HuH-7.5 (cell line): ENCODE results near the gene GLB1L.
A peak's percentile ranks its signal among the peaks of the same experiment; 100 is the strongest.

Experiments used
- DNase-seq: peaks from one replicate; pipeline ENCODE4 v3.0.0; 2011; ENCODE audit warnings: low spot score

Gene GLB1L

GRCh38 chr2:219252900-219253752, 7.9 kb upstream of the GLB1L start, which contains the start of gene TUBA4B:
Gene TUBA4B, plus strand, starts transcription at chr2:219253243. Its CDS starts 165 bp downstream, at chr2:219253408.
- DNase-seq = no peak

DNA sequence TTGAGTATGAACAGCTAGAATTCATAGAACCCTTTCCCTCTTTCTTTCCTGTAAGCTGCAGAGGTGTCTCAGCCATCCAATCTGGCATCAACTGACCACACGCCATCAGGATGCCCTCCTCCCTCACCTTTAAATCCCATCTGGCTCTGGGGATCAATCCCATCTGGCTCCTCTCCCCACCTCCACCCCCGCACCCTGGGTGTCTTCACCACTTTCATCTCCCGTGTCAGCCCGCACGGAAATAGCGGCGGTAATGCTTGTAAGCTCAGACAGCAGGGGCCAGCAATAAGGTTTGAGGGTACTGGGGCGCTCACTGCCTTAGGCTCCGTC, 7.3 kb upstream of the GLB1L start:
- DNase-seq = no peak

GRCh38 chr2:219252084-219252483, 6.8 kb upstream of the GLB1L start:
- no peak for DNase-seq

DNA sequence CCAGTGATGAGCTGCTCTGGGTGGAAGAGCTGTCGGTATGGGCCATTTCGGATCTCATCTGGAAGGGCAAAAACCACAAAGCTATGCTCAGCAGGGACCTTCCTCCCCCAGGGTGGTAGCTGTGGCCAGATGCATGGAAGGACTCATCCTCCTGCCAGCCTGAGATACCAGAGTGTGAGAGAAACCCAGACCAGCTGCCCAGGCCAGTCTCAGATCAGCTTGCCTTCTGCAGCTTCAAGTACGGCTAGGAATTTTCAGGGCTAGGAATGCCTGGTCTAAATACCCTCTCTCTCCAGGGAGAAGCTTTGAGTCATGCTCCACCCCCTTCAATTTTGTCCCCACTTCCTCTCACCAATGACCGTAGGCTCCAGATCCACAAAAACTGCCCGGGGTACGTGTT, 6.4 kb upstream of the GLB1L start:
- DNase-seq = no peak

- DNase-seq = no peak
Observed at GRCh38 chr2:219250049-219250781, 5.0 kb upstream of the GLB1L start.

DNA sequence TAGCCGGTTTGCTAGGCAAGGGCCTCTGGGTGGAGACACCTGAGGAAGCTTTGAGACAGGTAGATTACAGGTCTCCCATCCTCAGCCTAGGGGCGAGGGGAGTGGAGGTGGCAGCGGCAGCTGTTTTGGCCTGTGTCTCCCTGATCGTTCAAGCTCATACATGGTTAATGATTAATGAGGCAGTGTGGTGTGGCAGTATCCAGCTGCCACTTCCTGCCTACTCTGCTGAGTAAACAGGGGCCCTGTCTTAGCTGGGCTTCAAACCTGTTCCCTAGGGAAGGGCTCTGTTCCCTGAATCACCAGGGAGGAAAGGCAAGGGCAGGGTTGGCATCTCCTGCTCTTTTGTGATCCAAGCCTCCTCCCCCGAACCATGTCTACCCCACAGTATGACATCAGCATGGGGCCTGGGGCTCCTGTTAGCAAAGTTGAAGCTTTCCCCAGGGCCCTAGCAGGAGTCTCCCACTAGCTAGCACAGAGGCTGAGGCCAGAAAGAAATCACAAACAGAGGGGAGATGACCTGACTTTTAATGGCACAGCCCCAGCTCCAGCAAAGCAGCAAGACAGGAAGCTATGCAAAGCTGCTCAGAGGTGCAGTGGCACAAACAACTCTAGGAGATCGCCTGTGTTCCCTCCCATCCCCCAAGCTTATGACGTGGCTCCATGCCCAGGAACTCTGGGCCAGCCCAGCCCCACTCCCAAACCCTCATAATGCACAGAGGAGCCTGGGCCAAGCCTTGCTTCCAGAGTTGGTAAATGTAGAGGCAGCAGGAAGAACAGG, 4.1 kb upstream of the GLB1L start:
- peak; percentile 76 for DNase-seq

- no peak for DNase-seq
Observed at GRCh38 chr2:219248845-219249202, 3.6 kb upstream of the GLB1L start.

DNA sequence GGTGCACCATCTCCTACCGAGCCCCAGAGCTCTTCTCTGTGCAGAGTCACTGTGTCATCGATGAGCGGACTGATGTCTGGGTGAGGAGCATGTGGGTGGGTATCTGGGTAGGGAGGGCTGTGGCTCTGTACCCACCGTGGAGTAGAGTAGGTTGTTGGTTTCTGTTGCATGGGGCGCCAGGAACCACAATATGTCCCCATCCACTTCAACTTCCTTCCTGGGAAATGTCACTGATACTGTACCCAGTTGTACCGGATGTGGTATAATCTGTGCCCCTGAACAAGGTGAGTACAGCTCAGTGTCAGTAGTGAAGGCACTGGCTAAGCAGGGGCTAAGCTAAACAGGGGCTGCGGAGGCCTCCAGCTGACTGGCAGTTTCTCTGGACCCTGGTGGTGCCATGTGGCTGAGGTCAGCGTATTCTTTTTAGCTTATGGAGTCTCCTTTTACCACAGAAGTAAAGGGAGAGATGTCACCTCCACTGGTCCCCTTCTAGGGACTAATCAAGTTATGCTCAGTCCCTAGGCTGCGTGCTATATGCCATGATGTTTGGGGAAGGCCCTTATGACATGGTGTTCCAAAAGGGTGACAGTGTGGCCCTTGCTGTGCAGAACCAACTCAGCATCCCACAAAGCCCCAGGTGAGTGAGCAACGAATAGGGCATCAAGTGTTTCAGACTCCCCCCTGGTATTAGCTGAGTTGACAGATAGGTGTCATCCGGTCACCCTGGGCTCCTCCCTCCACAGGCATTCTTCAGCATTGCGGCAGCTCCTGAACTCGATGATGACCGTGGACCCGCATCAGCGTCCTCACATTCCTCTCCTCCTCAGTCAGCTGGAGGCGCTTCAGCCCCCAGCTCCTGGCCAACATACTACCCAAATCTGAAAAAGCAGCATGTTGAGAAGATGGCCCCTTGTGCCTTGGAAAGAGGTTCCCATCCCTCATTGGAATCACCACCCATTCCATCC, 2.7 kb upstream of the GLB1L start:
- DNase-seq = no peak

GRCh38 chr2:219246559-219246958, 1.3 kb upstream of the GLB1L start:
- no peak for DNase-seq

- DNase-seq = no peak
Observed at GRCh38 chr2:219245899-219246230, 621 bp upstream of the GLB1L start.

GRCh38 chr2:219244789-219245147, 476 bp downstream of the GLB1L start:
- no peak for DNase-seq

DNA sequence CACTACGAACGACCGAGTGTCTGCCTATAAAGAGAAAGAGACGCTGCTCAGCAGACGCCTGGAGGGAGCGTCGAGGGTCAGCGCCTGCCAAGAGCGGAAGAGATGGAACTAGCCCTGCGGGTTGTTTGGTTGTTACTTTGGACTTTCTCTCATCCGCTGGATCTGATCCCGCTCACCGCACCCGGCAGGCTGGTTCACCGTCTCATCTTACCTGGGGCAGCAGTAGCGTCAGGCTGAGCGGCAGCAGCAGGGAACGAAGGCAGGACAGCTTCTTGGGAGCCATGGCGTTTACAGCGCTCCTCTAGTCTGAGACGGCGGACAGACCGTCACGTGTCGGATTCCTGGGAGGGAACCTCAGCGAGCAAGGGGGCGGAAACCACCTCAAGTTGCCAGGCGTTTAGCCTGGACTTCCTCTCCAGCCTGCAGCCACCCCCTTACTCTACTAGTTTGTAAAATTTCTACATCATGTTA, 1.9 kb downstream of the GLB1L start:
- DNase-seq = no peak

DNA sequence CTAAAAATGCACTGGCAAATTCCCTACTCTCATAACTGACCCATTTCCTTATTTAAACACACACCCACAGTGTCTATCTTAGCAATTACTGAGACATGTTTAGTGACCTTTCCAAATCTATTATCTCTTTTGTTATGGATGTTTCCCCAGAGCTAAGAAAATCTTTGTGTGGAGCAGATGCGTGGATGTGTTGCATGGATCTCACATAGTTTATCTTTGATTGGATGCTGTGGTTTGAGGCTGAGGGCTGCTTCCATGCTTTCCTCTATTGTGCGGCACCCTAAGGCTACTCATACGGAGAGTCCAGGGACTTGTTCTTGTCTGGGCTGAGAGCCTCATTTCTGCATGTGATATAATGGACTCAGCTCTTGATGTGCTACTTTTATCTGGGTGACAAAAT, 10.9 kb downstream of the GLB1L start:
- no peak for DNase-seq

DNA sequence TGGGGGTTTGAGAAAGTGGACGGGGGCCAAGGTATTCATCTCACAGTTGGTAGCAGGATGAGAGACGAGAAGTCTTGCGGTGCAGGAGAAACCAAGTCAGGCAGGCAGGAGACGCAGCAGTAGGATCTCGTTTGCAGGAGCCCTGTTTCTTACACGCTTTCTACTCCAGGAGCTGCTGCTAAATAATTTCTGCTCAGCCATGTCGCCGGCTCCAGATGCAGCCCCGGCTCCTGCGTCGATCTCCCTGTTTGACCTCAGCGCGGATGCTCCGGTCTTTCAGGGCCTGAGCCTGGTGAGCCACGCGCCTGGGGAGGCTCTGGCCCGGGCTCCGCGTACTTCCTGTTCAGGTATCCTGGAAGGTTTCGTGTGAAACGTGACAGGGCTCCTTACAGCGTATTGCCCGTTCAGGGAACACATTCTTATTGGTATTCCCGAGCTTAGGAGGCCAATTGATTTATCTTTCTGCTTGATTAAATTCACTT, 15.1 kb downstream of the GLB1L start:
- DNase-seq = peak; percentile 59

DNA sequence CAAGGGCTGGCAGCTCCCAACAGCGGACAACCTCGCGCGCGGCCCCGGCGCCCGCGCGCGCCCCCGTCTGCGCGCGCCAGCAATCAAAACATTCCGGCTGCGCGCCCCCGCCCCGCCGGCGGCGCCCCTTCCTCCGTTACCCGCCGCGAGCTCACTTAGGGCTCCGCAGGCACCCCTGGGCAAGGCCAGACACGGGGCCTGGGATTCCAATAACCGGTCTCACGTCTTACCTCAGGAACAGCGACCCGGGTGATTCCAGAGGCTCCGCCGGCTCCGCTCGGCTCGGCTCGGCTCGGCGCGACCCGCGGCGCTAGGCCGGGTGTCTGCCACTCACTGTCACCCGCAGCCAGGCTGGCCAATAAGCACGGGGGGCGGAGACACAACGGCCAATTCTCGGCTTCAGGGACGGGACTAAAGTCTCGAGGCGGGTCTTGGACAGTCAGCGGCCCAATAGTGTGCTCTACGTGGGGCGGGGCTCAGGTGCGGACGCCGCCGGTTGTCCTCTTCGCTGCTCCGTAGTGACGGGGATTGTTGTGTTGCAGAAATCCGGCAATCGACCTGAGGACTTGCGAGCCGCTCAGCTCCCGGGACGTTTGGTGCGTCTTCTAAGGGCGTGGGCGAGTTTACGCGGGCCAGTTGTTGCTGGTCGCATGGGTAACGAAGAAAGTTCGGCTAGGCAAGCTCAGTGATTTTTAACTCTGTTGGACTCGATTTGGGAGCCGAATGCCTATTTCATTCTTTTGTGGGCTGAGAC, 15.8 kb downstream of the GLB1L start, which contains the start of the genes ANKZF1 and ATG9A:
TSS of gene ANKZF1 (plus strand) at position 502 of the 754 bp plus-strand sequence. CDS start 452 bp downstream, outside the sequence.
TSS of gene ATG9A (minus strand) at position 332 of the 754 bp plus-strand sequence. CDS start 1,612 bp downstream, outside the sequence.
- DNase-seq = peak; percentile 98

- DNase-seq = no peak
Observed at GRCh38 chr2:219228911-219229304, 16.3 kb downstream of the GLB1L start.

DNA sequence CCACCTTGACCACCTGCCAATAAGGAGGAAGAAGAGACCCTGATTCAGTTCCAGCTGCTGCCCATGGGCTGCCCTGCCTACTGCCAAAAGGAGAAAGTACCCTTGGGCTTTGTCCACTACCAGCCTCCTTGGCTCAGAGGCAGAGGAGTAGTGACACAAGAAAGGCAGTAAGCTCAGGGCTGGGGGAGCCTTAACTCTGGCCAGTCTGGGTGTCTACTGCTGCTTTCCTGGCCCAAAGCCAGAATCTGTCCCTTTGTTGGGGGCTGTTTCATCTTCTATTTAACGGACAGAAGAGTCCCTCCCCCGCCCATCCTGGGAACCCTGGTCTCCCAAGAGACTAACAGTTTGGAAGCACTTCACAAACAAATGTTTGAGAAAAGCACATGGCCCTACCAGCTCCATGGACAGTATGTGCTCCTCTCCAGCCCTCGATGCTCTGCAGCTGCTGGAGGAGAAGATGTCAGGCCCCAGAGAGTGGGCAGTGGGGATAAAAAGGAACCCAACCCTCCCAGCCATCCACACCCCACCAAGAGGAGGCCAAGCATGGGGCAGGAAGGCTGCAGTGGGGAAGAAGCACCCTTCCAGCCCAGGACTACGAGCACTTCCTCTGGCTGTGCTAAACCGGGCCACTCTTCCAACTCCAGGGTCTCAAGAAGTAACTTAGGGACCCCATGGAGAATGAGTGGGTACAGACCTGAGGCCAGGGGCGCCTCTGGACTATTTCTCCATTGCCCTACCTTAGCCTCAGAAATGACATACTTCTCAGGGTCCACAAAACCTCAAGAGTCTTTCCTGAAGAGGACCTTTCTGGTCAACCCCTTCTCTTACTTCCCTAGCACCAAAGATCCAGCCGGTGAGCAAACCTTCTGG, 17.0 kb downstream of the GLB1L start:
- no peak for DNase-seq

- no peak for DNase-seq
Observed at GRCh38 chr2:219225350-219225749, 19.9 kb downstream of the GLB1L start.

- no peak for DNase-seq
Observed at GRCh38 chr2:219223831-219224610, 21.2 kb downstream of the GLB1L start.
